HG03460 (cell line): ENCODE data around the gene ATOH8.

Source experiments
- ATAC-seq: cut with Tn5 transposase; IDR thresholded peaks from one replicate; pipeline ENCODE4 v1.9.1; 2021; ENCODE audit not compliant: unreplicated experiment

The ATOH8 gene

DNA sequence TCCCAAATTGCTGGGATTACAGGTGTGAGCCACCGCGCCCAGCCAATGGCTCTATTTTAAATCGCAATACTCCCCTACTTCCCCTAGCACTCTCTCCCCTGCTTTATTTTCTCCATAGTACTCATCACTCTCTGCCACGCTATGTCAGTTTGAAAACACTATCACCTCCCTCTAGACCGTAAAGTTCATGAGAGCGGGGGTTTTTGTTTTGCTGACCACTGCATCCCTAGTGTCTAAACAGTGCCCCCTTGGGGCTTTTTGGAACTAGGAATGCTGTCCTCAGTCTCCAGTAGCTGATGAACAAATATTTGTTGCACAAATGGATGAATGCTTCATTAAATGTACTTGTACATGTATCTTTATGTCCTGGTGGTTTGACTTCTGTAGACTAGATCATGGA, 44.1 kb downstream of the ATOH8 start:
- ATAC-seq: no peak

DNA sequence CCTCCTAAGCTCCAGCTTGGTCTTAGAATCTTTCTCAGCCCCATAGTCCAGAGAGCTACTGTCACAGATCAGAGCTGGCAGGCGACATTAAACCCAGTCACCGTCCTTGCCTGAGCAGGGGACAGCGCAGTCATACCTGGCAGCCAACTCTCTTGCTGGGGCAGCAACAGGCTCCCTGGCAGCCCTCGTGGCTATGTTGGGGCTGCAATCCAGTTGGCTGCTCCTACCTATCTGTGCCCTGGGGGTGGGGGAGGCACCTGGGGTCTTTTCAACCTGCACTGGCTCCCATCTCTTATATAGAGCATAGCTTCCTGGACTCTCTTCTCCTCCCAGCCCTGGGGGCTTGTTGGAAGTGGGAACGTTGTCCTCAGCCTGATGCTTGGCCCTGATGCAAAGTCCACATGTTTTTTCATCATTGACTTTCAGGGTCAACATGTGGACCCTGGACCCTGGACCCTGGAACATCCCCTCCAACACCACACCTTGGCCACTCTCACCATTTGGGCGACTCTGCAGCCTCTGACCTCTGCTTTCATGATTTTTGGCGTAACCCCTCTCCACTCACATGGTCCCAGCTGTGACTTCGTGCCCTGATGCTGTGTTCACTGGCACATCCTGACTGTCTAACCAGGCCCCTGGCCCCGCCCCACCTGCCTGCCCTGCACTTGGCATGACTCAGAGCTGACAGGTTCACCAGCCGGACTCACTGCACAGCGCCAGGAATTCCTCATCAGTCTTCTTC, 45.6 kb downstream of the ATOH8 start:
- no peak for ATAC-seq

DNA sequence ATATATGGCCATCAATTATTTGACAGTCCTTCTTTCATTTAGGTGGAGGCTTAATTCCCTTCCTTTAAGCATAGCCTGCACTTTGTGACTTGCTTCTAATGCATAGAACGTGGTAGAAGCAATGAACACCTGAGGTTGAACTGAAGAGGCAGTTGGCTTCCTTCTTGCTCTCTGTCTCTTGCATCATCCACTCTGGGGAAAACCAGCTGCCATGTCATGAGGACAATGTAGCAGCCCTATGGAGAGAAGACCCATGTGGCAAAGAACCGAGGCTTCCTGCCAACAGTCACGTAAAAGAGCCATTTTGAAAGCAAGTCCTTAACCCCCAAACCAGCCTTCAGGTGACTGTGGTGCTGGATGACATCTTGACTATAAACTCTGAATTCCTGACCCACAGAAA, 46.8 kb downstream of the ATOH8 start:
- no peak for ATAC-seq

DNA sequence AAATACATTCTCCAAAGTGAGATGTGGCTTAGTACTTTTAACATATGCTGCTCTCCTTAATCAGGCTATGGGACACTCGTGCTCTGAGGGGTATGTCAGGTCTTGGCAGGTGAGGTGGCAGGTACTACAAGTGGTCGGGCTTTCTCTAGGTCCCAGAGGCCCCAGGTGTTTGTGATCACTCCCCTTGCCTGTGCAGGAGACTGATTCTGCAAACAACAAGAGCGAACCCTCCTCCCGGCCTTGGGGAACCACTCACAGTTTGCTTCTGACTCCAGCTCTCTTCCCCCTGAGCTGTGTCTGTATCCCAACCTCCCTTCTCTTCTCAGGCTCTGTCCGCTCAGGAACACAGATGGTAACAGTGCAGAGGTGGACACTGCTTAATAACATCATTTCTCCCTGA, 48.1 kb downstream of the ATOH8 start:
- ATAC-seq: no peak

DNA sequence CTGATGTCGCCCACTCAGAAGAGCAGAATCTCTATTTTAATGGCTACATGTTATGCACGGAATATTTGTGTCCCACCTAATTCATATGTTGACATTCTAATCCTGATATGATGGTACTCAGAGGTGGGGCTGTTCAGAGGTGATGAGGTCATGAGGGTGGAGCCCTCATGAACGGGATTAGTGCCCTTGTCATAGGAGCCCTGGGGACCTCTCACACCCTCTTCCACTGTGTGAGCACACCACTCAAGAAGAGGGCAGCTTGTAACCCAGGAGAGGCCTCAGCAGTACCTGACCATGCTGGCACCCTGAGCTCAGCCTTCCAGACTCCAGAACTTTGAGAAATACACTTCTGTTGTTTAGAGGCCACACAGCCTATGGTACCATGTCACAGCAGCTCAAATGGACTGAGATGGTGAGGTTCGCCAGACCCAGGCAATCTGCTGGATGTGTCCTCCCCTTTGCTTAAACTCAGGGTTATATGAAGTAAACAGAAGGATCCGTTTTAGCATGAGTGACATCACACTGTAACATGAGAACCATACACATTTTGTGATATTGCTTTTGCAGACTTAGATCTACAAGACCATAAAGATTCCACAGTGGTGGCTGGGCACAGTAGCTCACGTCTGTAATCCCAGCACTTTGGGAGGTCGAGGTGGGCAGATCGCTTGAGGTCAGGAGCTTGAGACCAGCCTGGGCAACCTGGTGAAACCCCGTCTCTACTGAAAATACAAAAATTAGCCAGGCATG, 48.7 kb downstream of the ATOH8 start:
- no peak for ATAC-seq

DNA sequence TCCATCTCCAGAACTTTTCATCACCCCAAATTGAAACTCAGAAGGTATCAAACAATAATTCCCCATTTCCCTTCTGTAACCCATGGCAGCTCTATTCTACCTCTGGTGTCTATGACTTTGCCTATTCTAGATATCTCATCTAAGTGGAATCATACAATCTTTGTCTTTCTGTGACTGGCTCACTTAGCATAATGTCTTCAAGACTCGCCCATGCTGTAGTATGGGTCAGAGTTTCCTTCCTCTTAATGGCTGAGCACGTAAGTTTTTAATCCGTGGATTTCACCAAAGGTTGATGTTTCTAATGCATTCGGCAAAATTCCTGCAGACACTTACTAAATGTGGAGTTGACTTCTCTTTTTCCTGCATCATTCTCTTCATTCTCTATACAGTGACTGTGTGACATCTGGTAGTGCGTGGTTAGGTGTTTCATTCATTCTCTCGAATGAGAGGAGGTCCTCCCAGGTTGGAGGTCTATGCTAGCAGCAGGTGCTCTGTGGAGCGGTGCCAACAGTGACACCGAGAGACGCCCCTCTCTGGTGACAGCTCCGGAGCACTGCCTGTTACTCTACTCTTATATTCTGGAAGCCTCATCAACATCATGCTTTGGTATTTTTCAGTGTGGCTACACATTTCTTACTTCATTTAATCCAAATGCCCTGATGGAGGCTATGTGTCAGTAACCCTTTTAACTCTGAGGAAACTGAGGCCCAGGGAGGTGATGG, 50.1 kb downstream of the ATOH8 start:
- no peak for ATAC-seq

DNA sequence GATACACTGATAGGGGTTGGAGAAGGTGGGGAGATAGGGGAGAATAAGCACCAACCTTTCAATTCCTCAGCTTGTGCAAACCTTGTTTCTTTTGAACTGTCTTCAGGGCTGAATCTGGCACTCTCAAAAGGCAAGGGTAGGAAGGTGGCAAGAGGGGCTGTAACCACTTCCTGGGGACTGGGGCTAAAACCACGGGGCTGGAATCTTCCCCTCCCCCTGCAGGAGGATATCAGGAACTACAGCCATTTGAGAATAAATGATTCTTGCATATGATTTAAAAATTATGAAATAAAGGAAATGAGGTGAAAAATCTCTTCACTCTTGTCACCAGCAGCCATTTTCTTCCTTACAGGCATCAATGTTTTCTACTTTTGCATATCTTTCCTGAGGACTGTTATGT, 50.8 kb downstream of the ATOH8 start:
- no peak for ATAC-seq

DNA sequence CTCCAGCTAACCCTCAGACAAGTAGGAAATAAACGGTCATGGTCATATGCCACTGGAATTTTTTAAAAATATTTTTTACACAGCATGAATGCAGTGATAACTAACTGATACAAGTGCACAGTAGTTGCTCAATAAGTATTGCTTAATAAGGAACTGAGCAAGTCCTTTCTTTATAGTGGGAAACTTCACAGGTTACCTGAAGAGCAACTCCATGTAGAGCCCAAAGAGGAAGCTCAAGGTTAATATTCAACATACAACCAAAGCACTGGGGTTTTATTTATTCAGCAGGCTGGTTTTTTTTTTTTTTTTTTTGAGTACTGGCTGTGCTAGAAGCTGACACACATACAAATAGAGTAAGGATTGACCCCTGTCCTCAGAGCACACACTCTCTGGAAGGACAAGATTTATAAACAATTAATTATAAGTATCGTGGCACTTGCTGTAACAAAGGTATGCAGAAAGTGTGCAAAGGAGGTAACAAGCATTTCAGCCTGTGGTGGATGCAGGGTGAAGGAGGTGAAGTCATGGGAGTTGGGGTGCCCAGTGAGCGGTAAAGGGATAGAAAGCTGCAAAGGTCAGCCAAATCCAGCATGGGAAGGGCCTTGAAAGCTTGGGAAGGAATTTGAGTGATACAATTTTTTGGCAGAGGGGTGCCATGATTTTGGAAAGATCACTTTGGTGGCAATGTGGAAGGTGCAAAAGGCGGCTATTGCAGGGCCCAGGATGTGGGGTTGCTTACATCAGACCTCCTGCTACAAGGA, 52.7 kb downstream of the ATOH8 start:
- no peak for ATAC-seq

DNA sequence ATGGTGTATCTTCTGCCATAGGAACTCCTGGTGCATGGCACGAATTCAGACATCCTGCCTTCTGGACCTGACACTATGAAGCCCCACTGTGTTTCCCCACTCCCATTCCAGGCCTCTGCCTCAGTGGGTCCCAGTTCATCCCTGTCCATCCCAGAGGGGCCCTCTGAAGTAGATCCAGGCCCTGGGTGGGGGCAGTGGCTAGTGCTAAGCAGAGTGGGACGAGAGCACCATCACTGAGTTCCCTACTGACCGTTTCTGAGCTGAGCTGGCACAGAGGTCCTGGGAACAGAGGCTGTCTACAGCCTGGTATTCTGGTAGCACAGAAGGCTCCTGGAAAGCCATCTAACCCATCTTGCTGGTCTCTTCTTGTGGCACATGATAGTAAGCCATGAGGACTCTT, 54.0 kb downstream of the ATOH8 start:
- ATAC-seq: no peak

DNA sequence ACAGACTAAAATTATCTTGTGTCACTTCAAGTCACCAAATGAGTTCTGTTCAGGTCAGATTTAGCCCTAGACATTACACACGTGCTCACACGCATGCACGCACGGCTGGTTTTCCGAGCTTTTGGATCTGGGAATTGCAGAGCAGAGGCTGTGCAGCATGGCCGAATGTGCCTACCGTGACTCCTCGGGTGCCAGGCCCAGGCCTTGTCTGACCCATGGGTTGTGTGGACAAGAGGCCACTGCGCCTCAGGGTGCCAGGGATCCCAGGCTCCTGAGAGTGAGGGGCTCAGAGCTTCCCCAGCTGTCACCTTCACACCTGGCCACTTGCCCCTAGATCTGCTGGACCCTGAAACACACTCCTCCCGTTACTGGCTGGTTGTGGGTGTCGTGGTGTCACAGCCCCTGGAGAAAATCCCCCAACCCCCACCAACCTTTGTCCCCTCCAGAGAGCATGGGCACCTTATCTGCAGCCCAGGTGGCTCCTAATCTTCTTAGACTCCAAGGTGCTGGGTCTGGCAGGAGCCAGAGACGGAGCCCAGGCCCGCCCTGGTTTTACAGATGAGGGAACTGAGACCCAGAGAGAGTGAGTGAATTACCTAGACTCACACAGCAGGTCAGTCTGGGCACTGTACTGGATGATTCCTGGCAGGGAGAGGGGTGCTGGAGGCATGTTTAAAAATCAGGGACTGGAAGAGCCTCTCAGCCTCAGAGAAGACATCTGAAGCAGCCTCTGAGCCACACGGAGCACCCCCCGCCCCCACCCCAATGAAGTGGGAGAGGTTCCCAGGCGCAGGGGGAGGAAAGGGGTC, 56.8 kb downstream of the ATOH8 start:
- no peak for ATAC-seq

DNA sequence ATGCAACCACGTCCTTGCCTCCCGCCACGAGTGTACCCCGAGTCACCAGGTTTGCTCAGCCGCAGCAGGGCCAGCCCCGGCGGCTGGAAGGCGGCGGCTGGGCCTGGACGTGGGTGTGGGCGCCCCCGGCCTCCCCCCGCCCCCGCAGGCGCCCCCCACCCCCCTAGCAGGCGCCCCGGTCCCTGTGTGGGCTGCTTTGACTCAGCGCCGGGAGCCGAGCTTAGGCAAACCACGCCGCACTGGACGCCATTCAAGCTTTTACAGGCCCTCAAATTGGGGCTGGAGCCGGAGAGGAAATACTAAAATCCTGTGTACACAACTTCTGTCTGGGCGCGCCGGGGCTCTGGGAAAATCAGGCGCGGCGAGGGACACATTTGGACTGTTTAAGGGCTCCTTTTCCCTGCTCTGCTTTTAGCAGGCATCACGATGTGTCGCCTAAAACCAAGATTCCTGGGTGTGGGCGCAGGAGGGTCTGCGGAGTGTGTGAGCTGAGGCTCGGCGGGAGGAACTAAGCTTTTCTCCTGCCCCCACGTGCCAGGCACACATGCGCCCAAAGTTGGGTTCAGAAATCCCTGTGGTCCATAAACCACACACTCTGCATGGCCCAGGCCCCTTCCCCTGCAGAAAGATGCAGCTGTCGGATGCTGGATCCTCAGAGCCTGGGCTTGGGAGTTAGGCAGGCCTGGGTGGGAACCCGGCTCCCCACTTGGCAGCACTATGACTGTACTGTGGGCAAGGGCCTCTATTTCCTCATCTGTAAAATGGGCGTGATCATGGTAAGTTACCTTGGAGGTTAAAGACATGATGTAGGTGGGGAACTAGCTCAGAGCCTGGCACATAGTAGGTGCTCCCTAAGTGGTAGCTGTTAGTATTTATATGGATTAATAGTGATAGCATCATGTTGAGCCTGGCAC, 57.6 kb downstream of the ATOH8 start:
- ATAC-seq: no peak

DNA sequence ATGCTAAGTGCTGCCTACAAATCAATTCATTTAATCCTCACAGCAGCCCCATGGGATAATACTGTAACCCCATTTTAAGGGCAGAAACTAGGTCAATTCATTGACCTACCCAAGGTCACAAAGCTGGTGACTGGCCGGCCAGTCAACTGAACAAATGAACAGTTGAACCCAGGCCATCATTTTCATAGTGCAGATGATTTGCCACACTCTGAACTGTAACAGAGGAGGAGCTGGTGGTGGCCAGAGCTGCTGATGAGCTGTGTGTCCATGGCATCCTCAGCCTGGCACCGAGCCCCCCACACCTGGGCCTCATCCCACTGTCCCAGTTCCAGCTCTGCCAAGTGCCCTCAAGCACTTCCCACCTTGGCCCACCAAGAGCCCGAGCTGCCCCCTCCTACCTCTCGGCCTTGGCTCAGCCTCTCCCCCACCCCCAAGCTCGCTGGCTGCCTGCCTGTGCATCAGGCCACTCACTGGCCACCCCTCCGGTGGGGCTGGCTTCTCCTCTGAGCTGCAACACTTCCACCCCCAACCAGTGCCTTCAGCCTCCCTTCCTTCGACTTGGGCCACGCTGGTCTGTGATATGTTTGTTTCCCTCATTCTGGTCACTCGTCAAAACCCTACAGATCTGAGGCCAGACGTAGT, 58.4 kb downstream of the ATOH8 start:
- ATAC-seq: no peak

DNA sequence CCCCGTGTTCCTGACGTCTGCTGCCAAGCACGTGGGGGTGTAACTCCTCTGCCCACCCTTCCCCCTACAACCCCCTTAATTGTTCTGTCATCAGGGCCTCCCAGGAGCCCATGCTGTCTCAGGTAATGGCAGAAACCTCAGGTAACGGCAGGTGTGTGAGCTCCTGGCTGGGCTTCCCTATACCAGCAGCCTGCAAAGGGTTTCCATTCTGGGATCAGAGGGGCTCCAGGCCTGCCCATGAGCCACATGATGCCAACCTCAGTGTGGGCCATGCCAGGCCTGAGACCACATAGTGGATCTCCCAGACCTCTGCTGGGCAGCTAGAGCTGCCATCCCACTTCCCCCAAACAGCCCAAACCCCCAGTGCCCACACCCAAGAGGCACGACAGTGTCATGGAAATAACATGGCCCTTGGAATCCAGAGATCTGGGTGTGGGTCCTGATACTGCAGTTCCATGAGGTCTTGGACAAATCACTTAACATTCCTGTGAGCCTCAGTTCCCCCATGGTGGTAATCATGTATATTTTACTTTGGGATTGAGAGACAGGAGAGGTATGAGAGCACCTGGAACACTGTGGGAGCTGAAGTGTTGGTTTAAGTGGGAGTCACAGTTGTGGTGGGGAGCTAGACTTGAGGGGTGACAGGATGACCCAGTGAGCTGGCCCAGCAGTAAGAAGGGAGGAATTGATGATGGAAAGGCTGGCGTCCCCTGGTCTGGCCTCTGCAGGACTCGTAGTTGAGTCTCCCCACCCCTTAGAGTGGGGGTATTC, 59.6 kb downstream of the ATOH8 start:
- no peak for ATAC-seq

DNA sequence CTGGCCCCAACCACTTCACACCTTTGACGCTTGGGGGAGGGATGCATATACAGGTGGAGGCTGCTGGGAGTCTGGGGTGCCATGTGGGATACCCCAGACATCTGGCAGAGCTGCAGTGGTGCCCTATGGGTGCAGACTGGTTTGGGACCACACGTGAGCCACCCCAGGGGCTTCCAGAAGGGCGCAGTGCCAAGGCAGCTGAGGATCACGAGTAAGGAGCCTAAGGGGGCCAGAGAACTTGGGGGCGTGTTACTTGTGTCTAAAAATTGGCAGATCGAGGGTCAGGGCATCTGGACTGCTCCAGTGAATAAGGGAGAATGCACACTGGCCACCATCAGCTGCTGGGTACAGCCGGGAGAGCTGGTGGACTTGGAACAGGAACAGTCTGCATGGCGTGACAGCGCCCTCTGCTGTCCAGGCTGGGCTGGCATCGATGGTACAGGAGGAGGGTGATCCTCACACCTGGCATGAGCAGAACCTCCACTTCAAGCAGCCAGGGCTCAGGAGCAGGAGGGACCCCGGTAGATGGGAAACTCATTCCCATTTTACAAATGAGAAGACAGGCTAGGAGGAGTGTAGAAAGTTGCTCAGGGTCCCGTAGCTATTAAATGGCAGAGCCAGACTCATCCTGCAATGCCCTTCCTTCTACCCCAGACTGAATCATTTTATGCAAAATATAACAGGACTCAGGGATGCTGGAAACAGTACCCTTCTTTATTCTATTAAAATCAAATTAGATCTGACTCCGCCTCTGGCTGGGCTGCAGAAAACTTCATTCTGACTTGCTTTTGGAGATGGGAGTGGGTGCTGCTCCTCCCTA, 60.4 kb downstream of the ATOH8 start:
- no peak for ATAC-seq

DNA sequence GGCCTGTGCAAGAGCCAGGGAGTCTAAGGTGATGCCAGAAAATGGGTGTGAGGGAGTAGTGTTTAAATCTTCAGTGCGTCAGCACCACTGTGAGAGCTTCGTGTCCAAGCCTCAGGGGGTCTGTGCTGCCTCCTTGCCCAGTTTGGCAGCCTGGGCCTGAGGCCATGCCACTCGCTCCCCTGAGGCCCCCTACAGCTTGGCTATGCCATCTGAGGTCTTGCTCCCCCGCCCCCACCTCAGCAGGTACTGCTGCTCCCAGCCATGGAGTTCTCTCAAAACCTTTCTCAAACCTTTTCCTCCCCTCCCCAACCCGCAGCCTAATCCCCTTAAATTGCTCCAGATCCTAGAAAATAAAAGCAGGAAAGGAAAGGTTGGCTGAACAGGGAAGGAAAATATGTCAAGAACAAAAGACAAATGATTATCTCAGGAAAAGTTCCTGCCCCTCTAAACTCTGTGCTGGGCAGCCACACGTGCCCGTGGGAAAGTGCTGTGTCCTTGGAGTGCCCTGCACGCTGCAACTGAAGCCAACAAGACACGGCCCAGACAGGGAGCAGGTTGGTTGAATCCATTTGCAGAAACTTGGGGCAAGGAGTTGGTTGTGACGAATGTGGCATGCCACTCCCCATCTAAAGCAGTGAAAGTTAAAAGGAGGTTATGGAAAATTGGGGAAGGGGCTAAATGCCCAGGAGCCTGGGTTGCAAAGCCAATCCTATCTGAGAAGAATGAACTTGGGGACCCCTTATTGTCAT, 61.2 kb downstream of the ATOH8 start:
- no peak for ATAC-seq

DNA sequence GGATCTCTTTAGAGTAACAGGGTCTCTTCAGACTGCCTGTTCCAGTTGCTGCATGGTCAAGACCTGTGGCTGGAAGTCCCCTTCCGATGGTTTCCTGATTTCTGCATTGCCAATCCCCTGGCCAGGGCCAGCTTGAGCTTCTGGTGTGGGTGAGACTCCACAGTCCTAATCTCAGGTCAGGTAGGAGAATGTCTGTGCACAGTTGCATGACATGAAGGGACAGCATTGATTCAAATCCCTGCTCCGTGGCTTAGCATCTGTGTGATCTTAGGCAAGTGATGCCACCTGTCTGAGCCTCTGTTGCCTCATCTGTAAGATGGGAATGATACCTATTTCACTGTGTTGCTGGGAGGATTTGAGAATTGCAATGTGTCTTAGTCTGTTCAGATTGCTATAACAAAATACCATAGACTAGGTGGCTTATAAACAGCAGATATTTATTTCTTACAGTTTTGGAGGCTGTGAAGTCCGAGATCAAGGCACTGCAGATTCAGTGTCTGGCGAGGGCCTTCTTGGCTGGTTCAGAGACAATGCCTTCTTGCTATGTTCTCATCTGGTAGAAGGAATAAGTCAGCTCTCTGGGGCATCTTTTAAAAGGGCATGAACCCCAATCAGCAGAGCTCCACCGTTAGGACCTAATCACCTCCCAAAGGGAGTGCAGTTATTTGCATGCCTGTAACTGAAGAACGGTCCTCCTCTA, 66.2 kb downstream of the ATOH8 start:
- ATAC-seq: no peak
